SU-DHL-6 (cell line): Measurements from ENCODE around the gene PCNX4.

Experiments
- H2AFZ ChIP-seq: fragments of 200-600 bp; sonication (generic); 2 replicates; pipeline ENCODE4 v1.6.1; 2014; ENCODE audit warnings: low read depth, mild to moderate bottlenecking, moderate library complexity, mixed read lengths, antibody characterized with exemption, low read length; ENCODE audit not compliant: severe bottlenecking
- H3F3A ChIP-seq: fragments of 200-600 bp; shearing (Covaris generic); 2 replicates; pipeline ENCODE4 v1.6.0; 2016; ENCODE audit warnings: antibody characterized with exemption, mild to moderate bottlenecking; ENCODE audit not compliant: insufficient read depth
- H3K27ac ChIP-seq: fragments of 200-600 bp; sonication (generic); 2 replicates; pipeline ENCODE4 v1.5.1; 2016; ENCODE audit warnings: low read depth, mild to moderate bottlenecking, low read length, moderate library complexity, mixed read lengths
- H3K27me3 ChIP-seq: fragments of 200-600 bp; sonication (generic), shearing (Covaris generic); 2 replicates; pipeline ENCODE4 v1.6.0; 2014; ENCODE audit warnings: mild to moderate bottlenecking, low read length
- H3K36me3 ChIP-seq: fragments of 200-600 bp; sonication (generic); 2 replicates; pipeline ENCODE4 v1.6.1; 2014; ENCODE audit warnings: mild to moderate bottlenecking, low read length, mixed read lengths
- H3K4me2 ChIP-seq: fragments of 300-600, 200-600 bp; shearing (Covaris generic), sonication (generic); 2 replicates; pipeline ENCODE4 v1.6.0; 2014; ENCODE audit warnings: low read length, low read depth, mild to moderate bottlenecking; ENCODE audit not compliant: poor library complexity, severe bottlenecking
- H3K4me3 ChIP-seq: fragments of 200-600 bp; sonication (generic); 2 replicates; pipeline ENCODE4 v1.5.1; 2014; ENCODE audit warnings: antibody characterized with exemption, low read length, mild to moderate bottlenecking, mixed read lengths; ENCODE audit not compliant: insufficient read depth, poor library complexity, severe bottlenecking
- H3K79me2 ChIP-seq: fragments of 200-600 bp; sonication (generic); 2 replicates; pipeline ENCODE4 v1.6.1; 2014; ENCODE audit warnings: mild to moderate bottlenecking, low read length, moderate library complexity; ENCODE audit not compliant: insufficient read depth
- H3K9ac ChIP-seq: fragments of 200-600 bp; sonication (generic); 2 replicates; pipeline ENCODE4 v1.7.0; 2014; ENCODE audit warnings: mild to moderate bottlenecking, low read length
- H3K9me2 ChIP-seq: fragments of 200-600 bp; sonication (generic); replicated peaks from 2 replicates; pipeline ENCODE4 v1.6.1; 2014; ENCODE audit warnings: low read length; ENCODE audit not compliant: insufficient read depth
- H3K9me3 ChIP-seq: fragments of 200-600 bp; sonication (generic); 2 replicates; pipeline ENCODE4 v1.6.1; 2014; ENCODE audit warnings: low read length, mixed read lengths; ENCODE audit not compliant: insufficient read depth
- H4K20me1 ChIP-seq: fragments of 200-600 bp; sonication (generic); 2 replicates; pipeline ENCODE4 v1.6.1; 2014; ENCODE audit warnings: low read depth, mild to moderate bottlenecking, antibody characterized with exemption, low read length, moderate library complexity, mixed read lengths
- CTCF ChIP-seq: fragments of 200-600 bp; sonication (generic); IDR thresholded peaks from one replicate; pipeline ENCODE4 v1.5.1; 2017; ENCODE audit warnings: antibody characterized with exemption, mild to moderate bottlenecking, low read length, moderate library complexity; ENCODE audit not compliant: insufficient read depth, poor library complexity, severe bottlenecking
- EZH2phosphoT487 ChIP-seq: fragments of 200-600 bp; sonication (generic), shearing (Covaris generic); conservative IDR thresholded peaks from 2 replicates; pipeline ENCODE4 v1.6.1; 2018; ENCODE audit warnings: mild to moderate bottlenecking, antibody characterized with exemption, low read length, moderate library complexity, mixed read lengths

Gene PCNX4

DNA sequence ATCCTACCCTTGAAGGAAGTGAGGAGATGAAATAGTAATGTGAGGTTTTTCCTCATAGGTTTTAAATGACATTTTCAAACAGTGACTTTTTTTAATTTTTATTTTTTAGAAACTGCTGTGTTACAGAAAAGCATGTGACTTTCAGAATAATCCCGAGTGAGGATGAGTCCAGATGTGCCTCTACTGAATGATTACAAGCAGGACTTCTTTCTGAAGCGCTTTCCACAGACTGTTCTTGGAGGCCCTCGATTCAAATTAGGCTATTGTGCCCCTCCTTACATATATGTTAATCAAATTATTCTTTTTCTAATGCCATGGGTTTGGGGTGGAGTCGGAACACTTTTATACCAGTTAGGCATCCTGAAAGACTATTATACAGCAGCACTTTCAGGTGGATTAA, 15.8 kb downstream of the PCNX4 start:
- H3F3A ChIP-seq = 0 out of 2 replicates have a peak, but pooled peaks cover 3% of the 10 kb centered on the region
- no peak overlapping the region for H3K27ac ChIP-seq
- H3K27me3 ChIP-seq = no peaks in the 10 kb centered on the region
- H3K9ac ChIP-seq = no peak overlapping the region
- H4K20me1 ChIP-seq = peaks cover 2% of the 10 kb centered on the region; the same call in 1 of the 2 replicates
- TF ChIP-seq EZH2phosphoT487 = no peak
- TF ChIP-seq CTCF = no peak
- H3K36me3 ChIP-seq = 0 out of 2 replicates have a peak, but pooled peaks cover 3% of the 10 kb centered on the region
- no peak overlapping the region for H3K4me3 ChIP-seq
- no peak overlapping the region for H3K4me2 ChIP-seq
- no peaks in the 10 kb centered on the region for H3K9me2 ChIP-seq
- peaks cover 66% of the 10 kb centered on the region for H3K79me2 ChIP-seq
- H3K9me3 ChIP-seq = no peaks in the 10 kb centered on the region
- H2AFZ ChIP-seq = no peak overlapping the region

DNA sequence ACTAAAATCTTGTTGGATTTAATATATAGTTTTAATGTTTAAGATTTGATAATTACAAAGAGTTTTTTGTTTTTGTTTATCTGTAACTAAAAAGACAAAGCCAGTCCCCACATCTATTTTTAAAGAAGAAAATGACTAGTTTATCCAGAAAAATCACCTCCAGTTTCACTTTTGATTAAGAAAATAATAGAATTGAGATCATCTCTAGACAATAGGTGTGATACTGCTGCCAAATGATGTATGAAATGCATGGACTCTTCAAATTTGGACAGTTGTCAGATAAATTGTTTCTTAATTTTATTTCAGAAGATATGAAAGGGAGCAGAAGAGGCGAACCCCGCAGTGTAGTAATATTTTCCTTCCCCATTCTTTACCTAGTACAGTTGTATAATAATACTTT, 20.0 kb downstream of the PCNX4 start:
- Histone ChIP-seq H4K20me1 (no peaks in the 10 kb centered on the region; the same call in 1 of the 2 replicates), H3K4me2 (no peak overlapping the region), H3F3A (no peaks in the 10 kb centered on the region), H3K36me3 (peaks cover 8% of the 10 kb centered on the region; the same call in 1 of the 2 replicates), H3K9ac (no peak overlapping the region), H2AFZ (no peak overlapping the region), H3K9me2 (no peaks in the 10 kb centered on the region), H3K27me3 (no peaks in the 10 kb centered on the region), H3K79me2 (peaks cover 33% of the 10 kb centered on the region; the same call in 1 of the 2 replicates), H3K4me3 (no peak overlapping the region), H3K9me3 (no peaks in the 10 kb centered on the region), H3K27ac (no peak overlapping the region)
- TF ChIP-seq CTCF (no peak), EZH2phosphoT487 (no peak)

GRCh38 chr14:60114881-60115280, 23.2 kb downstream of the PCNX4 start:
- Histone ChIP-seq H3K27me3 (no peaks in the 10 kb centered on the region), H3K36me3 (peaks cover 28% of the 10 kb centered on the region), H3F3A (0 out of 2 replicates have a peak, but pooled peaks cover 4% of the 10 kb centered on the region), H2AFZ (no peak overlapping the region), H3K4me2 (no peak overlapping the region), H3K9me3 (no peaks in the 10 kb centered on the region), H3K9me2 (no peaks in the 10 kb centered on the region), H3K27ac (no peak overlapping the region), H3K9ac (no peak overlapping the region), H4K20me1 (no peaks in the 10 kb centered on the region), H3K79me2 (peaks cover 22% of the 10 kb centered on the region; the same call in 1 of the 2 replicates), H3K4me3 (no peak overlapping the region)
- TF ChIP-seq CTCF = no peak
- no peak for TF ChIP-seq EZH2phosphoT487
